GM12875 (cell line): ENCODE results near the gene SCP2.

Experiments used
- H3K4me3 ChIP-seq: one replicate; pipeline ENCODE4 v1.5.1; 2011; ENCODE audit warnings: low read depth, low read length, control low read depth
- CTCF ChIP-seq: IDR thresholded peaks from 2 replicates; pipeline ENCODE4 v1.5.1; 2011; ENCODE audit warnings: low read depth, mild to moderate bottlenecking, control low read depth, inconsistent platforms, low read length, moderate library complexity, borderline replicate concordance; ENCODE audit not compliant: insufficient read depth

Gene SCP2

GRCh38 chr1:53068314-53069099 is 141.4 kb downstream of the SCP2 start:
- no peak overlapping the region for H3K4me3 ChIP-seq
- TF ChIP-seq CTCF = no peak

GRCh38 chr1:53069265-53069662 is 142.2 kb downstream of the SCP2 start:
- no peak overlapping the region for H3K4me3 ChIP-seq
- TF ChIP-seq CTCF = no peak

- H3K4me3 ChIP-seq = no peak overlapping the region
- TF ChIP-seq CTCF = no peak
These were observed 142.7 kb downstream of the SCP2 start for GRCh38 chr1:53069663-53070327.

- no peak overlapping the region for H3K4me3 ChIP-seq
- TF ChIP-seq CTCF = no peak
These were observed 143.5 kb downstream of the SCP2 start for GRCh38 chr1:53070621-53071020.

GRCh38 chr1:53071167-53071865 is 144.2 kb downstream of the SCP2 start:
- H3K4me3 ChIP-seq = no peak overlapping the region
- TF ChIP-seq CTCF = no peak

GRCh38 chr1:53071915-53072314 is 144.8 kb downstream of the SCP2 start:
- TF ChIP-seq CTCF = no peak
- H3K4me3 ChIP-seq = no peak overlapping the region

- no peak for TF ChIP-seq CTCF
These were observed 146.2 kb downstream of the SCP2 start for GRCh38 chr1:53073287-53073686.

More at GRCh38 chr1:53073287-53073686, 146.2 kb downstream of the SCP2 start:
- H3K4me3 ChIP-seq = no peak overlapping the region
